ENCODE measurements around the gene VPS13D. TPM values are rescaled to one million over a fixed set of nuclear protein-coding genes. Genes with fewer than 3 reads are reported as not detected.

Gene VPS13D
- total and polyA plus RNA-seq, 2 of the 4 experiments (the other 2 are of a cell fraction) = 9.0 to 16.3 TPM

DNA sequence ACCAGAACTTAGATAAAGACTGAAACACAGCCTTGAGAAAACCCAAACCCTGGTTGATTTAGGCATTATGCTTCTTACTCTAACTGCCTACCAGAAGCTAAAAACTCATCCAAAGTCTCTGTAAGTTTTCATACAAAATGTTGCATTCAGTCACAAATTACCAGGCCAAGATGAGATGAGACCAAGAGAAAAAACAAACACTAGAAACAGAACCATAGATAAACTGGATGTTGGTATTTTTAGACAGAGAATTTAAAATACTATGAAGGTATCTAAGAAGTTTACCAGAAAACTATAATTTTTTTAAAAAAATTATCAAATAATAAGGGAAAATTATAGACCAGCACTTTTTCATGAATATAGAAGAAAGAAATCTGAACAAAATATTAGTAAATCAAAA is 180.5 kb downstream of the VPS13D start:
- intact Hi-C loops (cut with micrococcal nuclease) = no loop called here
- H3K14ac ChIP-seq (replicated peaks; ENCODE audit: low read depth, low read length) = no peak overlapping the region
- H2AFZ ChIP-seq (replicated peaks; ENCODE audit: low read length, poor library complexity) = no peak overlapping the region
- BruUV-seq (replicated peaks) = no TSS peak
- H3K9me3 ChIP-seq (ENCODE audit: control insufficient read depth, insufficient read depth, low read length) = no peaks in the 10 kb centered on the region; the same call in 1 of the 2 replicates
- H2BK120ac ChIP-seq (ENCODE audit: low read depth, low read length) = no peak overlapping the region
- DNase-seq = no peak
- H2BK20ac ChIP-seq (ENCODE audit: low read depth, low read length) = no peak overlapping the region
- no peaks in the 10 kb centered on the region for H4K20me1 ChIP-seq (ENCODE audit: insufficient read depth, low read length)
- peaks cover 0 to 3% of the 10 kb centered on the region in 2 experiments; a peak in 1 of 4 replicates for H3K79me1 ChIP-seq (ENCODE audit: low read depth in 1 of 2, low read length in 2 of 2)
- H3K9ac ChIP-seq (ENCODE audit: low read depth, low read length) = no peak overlapping the region
- dilution Hi-C loops (cut with HindIII; ENCODE audit: low sequenced_read_pairs, unreplicated experiment) = no loop called here
- H3K36me3 ChIP-seq (ENCODE audit: control insufficient read depth, insufficient read depth, low read length) = peaks cover 5% of the 10 kb centered on the region; the same call in 1 of the 2 replicates
- H2AK9ac ChIP-seq (replicated peaks; ENCODE audit: low read depth, low read length, poor library complexity) = no peak overlapping the region
- no peak overlapping the region for H4K5ac ChIP-seq (ENCODE audit: low read depth, low read length)
- no peak overlapping the region for H3K4me3 ChIP-seq (ENCODE audit: insufficient read depth, low read depth, low read length)
- no peak overlapping the region for H3K56ac ChIP-seq (ENCODE audit: extremely low read depth, insufficient read depth, low read length)
- H3K27me3 ChIP-seq (ENCODE audit: control insufficient read depth, insufficient read depth, low read length) = no peaks in the 10 kb centered on the region
- H2AK5ac ChIP-seq (ENCODE audit: low read depth, low read length) = no peak overlapping the region
- POLR2A ChIA-PET (ENCODE audit: unreplicated experiment) = no interaction called here
- CTCF ChIA-PET = interaction anchor here (1.1 kb wide), 1 partner anchor 25 kb away, joined by 5 read pairs; no protein-coding TSS in a partner anchor
- H3K4me2 ChIP-seq (ENCODE audit: low read depth, low read length) = no peak overlapping the region
- H3K9me1 ChIP-seq (ENCODE audit: insufficient read depth, low read length) = peaks cover 11% of the 10 kb centered on the region
- H3K27ac ChIP-seq (ENCODE audit: insufficient read depth, low read length) = no peak overlapping the region
- ATAC-seq (ENCODE audit: low read depth) = no peak
- H3K23ac ChIP-seq (ENCODE audit: low read depth, low read length) = no peak overlapping the region
- no peak overlapping the region for H2BK5ac ChIP-seq (ENCODE audit: low read depth, low read length, poor library complexity, severe bottlenecking)
- H3K4ac ChIP-seq (ENCODE audit: low read depth, low read length) = no peak overlapping the region
- H4K8ac ChIP-seq (ENCODE audit: low read depth in 2 of 2, low read length in 2 of 2) = no peak overlapping the region
- in situ Hi-C loops (cut with MboI; ENCODE audit: low sequenced_read_pairs) = loop anchor here (25.0 kb wide), 1 partner anchor 202 kb away; the partner anchor contains the start of gene DHRS3
- H2BK15ac ChIP-seq (ENCODE audit: low read depth, low read length) = no peak overlapping the region; the same call in 2 of the 3 replicates
- TF ChIP-seq RAD21 (IDR thresholded peaks at IDR 0.05; ENCODE audit: low read length) (no peak), CEBPB (IDR thresholded peaks at IDR 0.05; ENCODE audit: low read depth, low read length) (no peak), RFX5 (IDR thresholded peaks at IDR 0.05; ENCODE audit: low read depth, low read length) (no peak), NFE2L2 (IDR thresholded peaks at IDR 0.05; ENCODE audit: low read depth, low read length) (no peak), SMC3 (IDR thresholded peaks at IDR 0.05; ENCODE audit: low read depth, low read length) (no peak), POLR2A (IDR thresholded peaks at IDR 0.05; ENCODE audit: low read depth, low read length) (no peak), ELK1 (IDR thresholded peaks at IDR 0.05; ENCODE audit: borderline replicate concordance, low read depth, low read length) (no peak)
- no peak overlapping the region for H4K91ac ChIP-seq (ENCODE audit: insufficient read depth, low read depth, low read length)
- peaks cover 16% of the 10 kb centered on the region for H3K4me1 ChIP-seq (ENCODE audit: control insufficient read depth, insufficient read depth, low read length)
- H3K18ac ChIP-seq (ENCODE audit: low read depth, low read length) = no peak overlapping the region
